Ascending aorta (tissue), 2 donors: ENCODE data around the gene AUTS2. TPM values are rescaled to one million over a fixed set of nuclear protein-coding genes. Genes with fewer than 3 reads are reported as not detected.

ENCODE experiments used
- DNase-seq, 2 donors: peaks; one replicate each; pipeline ENCODE4 v3.0.0-alpha.2; 2019; ENCODE audit warnings: low spot score in 2 of 2
- H3K27ac ChIP-seq, 2 donors: fragments of 200-600 bp; sonication (generic); one replicate each; pipeline ENCODE4 v1.5.1; 2016 to 2017; ENCODE audit warnings: mild to moderate bottlenecking in 1 of 2
- H3K27me3 ChIP-seq: fragments of 200-600 bp; sonication (generic); one replicate; pipeline ENCODE4 v1.5.1; 2017
- H3K36me3 ChIP-seq, 2 donors: fragments of 200-600 bp; sonication (generic); one replicate each; pipeline ENCODE4 v1.5.1; 2016
- H3K4me1 ChIP-seq, 2 donors: fragments of 200-600 bp; sonication (generic); one replicate each; pipeline ENCODE4 v1.5.1; 2016 to 2017; ENCODE audit warnings: mild to moderate bottlenecking in 1 of 2
- H3K4me3 ChIP-seq, 2 donors: fragments of 200-600 bp; sonication (generic); one replicate each; pipeline ENCODE4 v1.5.1; 2016 to 2017; ENCODE audit warnings: mild to moderate bottlenecking in 1 of 2
- H3K9me3 ChIP-seq, 2 donors: fragments of 200-600 bp; sonication (generic); one replicate each; pipeline ENCODE4 v1.5.1; 2016
- intact Hi-C: fragments of 100-400 bp; cut with DNase I; formaldehyde crosslinking; loops from one replicate; pipeline ENCODE4 v1.15.1; 2023
- total RNA-seq: library from RNA; depleted of rRNA; stranded (reverse); fragments of >200 nt; gene quantifications from one replicate; pipeline ENCODE4 v1.1.0, GENCODE V29; 2016
- TF ChIP-seq, protein P1 (sequence below), 3 experiments: fragments of 200-600 bp in 2 of 3; fragments of 450-650 bp in 1 of 3; sonication (generic) in 2 of 3; IDR thresholded peaks; one replicate each; pipeline ENCODE4 v1.5.1; 2016 to 2019; ENCODE audit warnings: antibody characterized with exemption in 3 of 3, mild to moderate bottlenecking in 1 of 3, moderate library complexity in 1 of 3

Gene AUTS2
- total RNA-seq, 1 donor from 2014 or later = 90.4 TPM

DNA sequence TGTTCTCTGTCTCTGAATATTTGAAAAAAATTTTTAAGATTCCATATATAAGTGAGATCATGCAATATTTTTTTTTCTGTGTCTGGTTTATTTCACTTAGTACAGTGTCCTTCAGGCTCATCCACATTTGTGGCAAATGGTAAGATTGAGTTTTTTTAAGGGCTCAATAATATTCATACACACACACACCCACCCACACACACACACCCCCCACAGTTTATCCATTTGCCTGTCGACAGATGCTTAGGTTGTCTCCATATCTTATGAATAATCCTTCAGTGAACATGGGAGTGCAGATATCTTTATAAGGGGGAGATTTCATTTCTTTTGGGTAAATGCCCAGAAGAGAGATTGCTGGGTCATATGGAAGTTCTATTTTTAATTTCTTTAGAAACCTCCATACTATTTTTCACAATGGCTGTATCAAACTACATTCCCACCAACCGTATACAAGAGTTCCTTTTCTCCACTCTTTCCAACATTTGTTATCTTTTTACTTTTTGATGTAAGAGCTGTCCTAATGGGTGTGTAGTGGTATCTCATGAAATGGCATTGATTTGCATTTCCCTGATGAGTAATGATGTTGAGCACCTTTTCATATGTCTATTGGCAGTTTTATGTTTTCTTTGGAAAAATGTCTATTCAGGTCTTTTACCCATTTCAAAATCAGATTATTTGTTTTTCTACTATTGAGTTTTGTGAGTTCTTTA, 35.0 kb downstream of the AUTS2 start:
- intact Hi-C loops = no loop called here
- Histone ChIP-seq H3K4me3 (no peak overlapping the region), H3K9me3 (no peaks in the 10 kb centered on the region), H3K27ac (no peak overlapping the region), H3K36me3 (no peaks in the 10 kb centered on the region), H3K27me3 (no peaks in the 10 kb centered on the region), H3K4me1 (no peaks in the 10 kb centered on the region)
- TF ChIP-seq, protein P1, sequence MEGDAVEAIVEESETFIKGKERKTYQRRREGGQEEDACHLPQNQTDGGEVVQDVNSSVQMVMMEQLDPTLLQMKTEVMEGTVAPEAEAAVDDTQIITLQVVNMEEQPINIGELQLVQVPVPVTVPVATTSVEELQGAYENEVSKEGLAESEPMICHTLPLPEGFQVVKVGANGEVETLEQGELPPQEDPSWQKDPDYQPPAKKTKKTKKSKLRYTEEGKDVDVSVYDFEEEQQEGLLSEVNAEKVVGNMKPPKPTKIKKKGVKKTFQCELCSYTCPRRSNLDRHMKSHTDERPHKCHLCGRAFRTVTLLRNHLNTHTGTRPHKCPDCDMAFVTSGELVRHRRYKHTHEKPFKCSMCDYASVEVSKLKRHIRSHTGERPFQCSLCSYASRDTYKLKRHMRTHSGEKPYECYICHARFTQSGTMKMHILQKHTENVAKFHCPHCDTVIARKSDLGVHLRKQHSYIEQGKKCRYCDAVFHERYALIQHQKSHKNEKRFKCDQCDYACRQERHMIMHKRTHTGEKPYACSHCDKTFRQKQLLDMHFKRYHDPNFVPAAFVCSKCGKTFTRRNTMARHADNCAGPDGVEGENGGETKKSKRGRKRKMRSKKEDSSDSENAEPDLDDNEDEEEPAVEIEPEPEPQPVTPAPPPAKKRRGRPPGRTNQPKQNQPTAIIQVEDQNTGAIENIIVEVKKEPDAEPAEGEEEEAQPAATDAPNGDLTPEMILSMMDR (IDR thresholded peaks at IDR 0.05) = no peak
- DNase-seq = no peak

DNA sequence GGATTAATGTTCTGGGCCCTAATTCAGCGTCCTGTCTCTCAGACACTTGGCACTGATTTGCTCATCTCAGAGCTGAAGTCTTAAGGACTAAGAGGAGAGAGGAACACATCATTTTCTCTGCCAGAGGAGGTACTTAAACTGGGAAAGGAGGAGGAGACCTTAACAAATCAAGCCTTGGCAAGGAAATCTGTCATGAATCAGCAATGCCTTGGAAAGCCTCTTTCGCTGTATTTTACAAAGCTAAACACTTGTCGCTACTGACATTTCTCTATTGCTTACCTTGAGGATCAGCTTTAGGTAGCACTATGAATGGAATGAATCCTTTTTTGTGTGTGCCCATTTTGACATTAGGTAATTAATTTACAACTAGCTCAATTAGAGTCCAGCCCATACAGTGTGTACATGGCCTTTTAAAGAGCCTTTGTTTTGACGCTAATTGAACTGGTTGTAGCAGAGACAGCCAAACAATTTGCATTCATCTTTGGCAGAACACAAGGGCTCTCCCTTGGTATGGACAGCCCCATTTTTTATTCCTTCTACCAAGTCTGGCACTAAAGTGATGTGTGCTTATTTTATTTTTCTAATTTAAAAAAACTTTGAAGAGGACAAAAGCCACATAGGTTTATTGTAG, 37.4 kb downstream of the AUTS2 start:
- no peaks in the 10 kb centered on the region for H3K27me3 ChIP-seq
- no peaks in the 10 kb centered on the region for H3K9me3 ChIP-seq
- H3K4me1 ChIP-seq = no peaks in the 10 kb centered on the region
- no peaks in the 10 kb centered on the region for H3K36me3 ChIP-seq
- no peak overlapping the region for H3K4me3 ChIP-seq
- intact Hi-C loops = no loop called here
- H3K27ac ChIP-seq = no peak overlapping the region
- DNase-seq = no peak
- TF ChIP-seq, protein P1 (IDR thresholded peaks at IDR 0.05) = no peak

DNA sequence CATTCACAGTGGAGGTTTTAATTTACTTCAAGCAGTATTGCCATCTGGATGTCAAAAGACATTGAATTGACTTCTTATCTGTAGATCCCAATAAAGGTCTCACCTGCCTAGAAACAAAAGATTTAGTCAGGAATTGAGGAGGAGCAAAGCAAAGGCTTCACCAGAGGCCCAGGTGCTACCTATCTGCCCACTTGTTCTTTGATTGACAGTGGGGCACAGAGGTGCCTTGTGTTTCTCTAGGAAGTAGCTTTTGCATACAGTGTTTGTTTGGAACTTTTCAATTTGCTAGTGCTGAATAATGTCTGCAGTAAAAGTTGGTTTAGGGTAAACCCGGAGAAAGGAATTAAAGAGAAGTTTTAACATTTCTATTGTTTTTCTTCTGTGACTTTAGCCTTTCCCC, 40.4 kb downstream of the AUTS2 start:
- H3K4me1 ChIP-seq = no peaks in the 10 kb centered on the region
- intact Hi-C loops = no loop called here
- H3K27me3 ChIP-seq = no peaks in the 10 kb centered on the region
- H3K4me3 ChIP-seq = no peak overlapping the region
- DNase-seq = no peak
- H3K36me3 ChIP-seq = no peaks in the 10 kb centered on the region
- TF ChIP-seq, protein P1 (IDR thresholded peaks at IDR 0.05) = no peak
- H3K9me3 ChIP-seq = no peaks in the 10 kb centered on the region
- H3K27ac ChIP-seq = no peak overlapping the region

DNA sequence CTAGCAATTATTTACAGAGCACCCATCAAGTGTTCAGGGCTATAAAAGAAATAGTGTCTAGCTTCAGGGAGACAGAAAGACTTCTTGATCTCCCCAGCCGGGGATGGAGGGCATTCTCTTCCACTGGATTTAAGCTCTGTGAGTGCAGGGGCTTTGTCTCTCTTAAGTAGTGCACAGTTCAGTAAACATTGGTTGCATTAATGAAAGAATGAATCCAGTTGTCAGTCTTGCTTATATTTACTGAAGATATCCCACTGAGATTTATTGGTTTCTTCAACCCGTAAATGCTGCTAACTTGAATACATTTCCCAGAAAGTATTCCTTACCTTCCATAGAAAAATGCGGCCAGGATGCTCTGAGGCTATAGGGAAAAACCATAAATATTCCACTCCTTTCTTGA, 41.9 kb downstream of the AUTS2 start:
- Histone ChIP-seq H3K27ac (no peak overlapping the region), H3K9me3 (no peaks in the 10 kb centered on the region), H3K4me3 (no peak overlapping the region), H3K4me1 (no peaks in the 10 kb centered on the region), H3K27me3 (no peaks in the 10 kb centered on the region), H3K36me3 (no peaks in the 10 kb centered on the region)
- DNase-seq = no peak
- intact Hi-C loops = no loop called here
- TF ChIP-seq, protein P1 (IDR thresholded peaks at IDR 0.05) = no peak

DNA sequence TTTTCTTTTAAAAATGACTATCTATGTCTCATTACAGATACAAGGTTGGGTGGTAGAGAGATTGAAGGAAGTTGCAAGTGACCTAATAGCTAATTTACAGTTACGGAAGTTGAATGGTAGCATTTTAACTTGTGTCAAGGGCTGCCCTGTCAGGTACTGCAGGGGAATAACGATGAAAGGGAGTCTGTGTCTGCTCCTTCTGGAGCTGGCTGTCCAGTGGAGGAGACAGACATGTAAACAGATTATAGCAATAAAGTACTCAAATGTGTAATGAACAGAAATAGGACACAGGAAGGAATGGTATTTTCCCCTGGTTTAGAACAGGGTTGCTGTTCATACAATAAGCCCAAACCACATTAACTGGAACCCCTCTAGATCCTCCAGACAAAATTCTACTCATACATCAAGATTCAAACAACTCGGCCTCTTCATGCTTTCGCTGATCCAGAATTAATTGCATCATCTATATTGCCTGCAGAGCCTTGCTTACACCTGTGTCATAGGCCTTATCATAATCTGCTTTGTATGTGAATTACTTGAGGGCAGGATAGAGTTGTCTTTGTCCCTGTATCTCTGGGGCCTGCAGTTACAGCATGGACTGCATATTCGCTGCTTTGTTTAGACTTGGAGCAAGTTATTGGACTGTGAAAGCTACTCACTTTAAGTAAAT, 42.8 kb downstream of the AUTS2 start:
- TF ChIP-seq, protein P1 (IDR thresholded peaks at IDR 0.05) = no peak
- Histone ChIP-seq H3K4me1 (no peaks in the 10 kb centered on the region), H3K4me3 (no peak overlapping the region), H3K9me3 (no peaks in the 10 kb centered on the region), H3K36me3 (no peaks in the 10 kb centered on the region), H3K27me3 (no peaks in the 10 kb centered on the region), H3K27ac (no peak overlapping the region)
- intact Hi-C loops = no loop called here
- DNase-seq = no peak
